Endothelial cell of umbilical vein (primary cell): Measurements from ENCODE around the gene CNTNAP2. TPM values are rescaled to one million over a fixed set of nuclear protein-coding genes. Genes with fewer than 3 reads are reported as not detected.

Experiments
- BruUV-seq: library from RNA; stranded (reverse); fragments of 400-500 nt; replicated peaks from 2 replicates; lab custom pipeline; 2021; lab: Mats Ljungman, UMichigan
- CTCF ChIA-PET: fragments of 300-600, 350-600 bp; sonication (Branson Sonifier 250); formaldehyde crosslinking; loops from one replicate; lab custom pipeline; 2021; ENCODE audit warnings: antibody characterized with exemption, inconsistent platforms; lab: Charles Lee
- POLR2A ChIA-PET: fragments of 300-600, 350-600 bp; sonication (Branson Sonifier 250); formaldehyde crosslinking; loops from one replicate; lab custom pipeline; 2021; ENCODE audit warnings: antibody characterized with exemption, inconsistent platforms; lab: Charles Lee
- DNase-seq: peaks from one replicate; pipeline ENCODE4 v3.0.0-alpha.2; 2011; ENCODE audit warnings: low read depth, low spot score
- FAIRE-seq: peaks from 2 replicates; lab custom pipeline; 2011; peaks lifted over from hg19 to GRCh38; lab: Jason Lieb, UNC
- H2AFZ ChIP-seq: 2 replicates; pipeline ENCODE4 v1.6.0; 2012; ENCODE audit warnings: low read depth, low read length, control low read depth, inconsistent platforms
- H3K27ac ChIP-seq: 2 replicates; pipeline ENCODE4 v1.5.1; 2011; ENCODE audit warnings: low read depth, mild to moderate bottlenecking, control low read depth, low read length, moderate library complexity; ENCODE audit not compliant: insufficient read depth
- H3K27me3 ChIP-seq, 2 experiments: 2 replicates each; pipeline versions ENCODE4 v1.6.0 to v1.6.1; 2011; ENCODE audit warnings: low read length in 2 of 2, mixed read lengths in 1 of 2; ENCODE audit not compliant: control insufficient read depth in 2 of 2, insufficient read depth in 2 of 2
- H3K36me3 ChIP-seq, 2 experiments: 2 replicates in 1 of 2; 3 replicates in 1 of 2; pipeline ENCODE4 v1.5.1; 2011; ENCODE audit warnings: low read length in 2 of 2, mild to moderate bottlenecking in 1 of 2, moderate library complexity in 1 of 2; ENCODE audit not compliant: control insufficient read depth in 2 of 2, insufficient read depth in 2 of 2; ENCODE audit errors: extremely low read depth in 1 of 2
- H3K4me1 ChIP-seq: 3 replicates; pipeline ENCODE4 v1.5.1; 2011; ENCODE audit warnings: mild to moderate bottlenecking, low read length; ENCODE audit not compliant: control insufficient read depth, insufficient read depth; ENCODE audit errors: extremely low read depth
- H3K4me2 ChIP-seq: 2 replicates; pipeline ENCODE4 v1.6.1; 2011; ENCODE audit warnings: low read length, control low read depth, mixed read lengths; ENCODE audit not compliant: insufficient read depth
- H3K4me3 ChIP-seq, 3 experiments: fragments of 200-600 bp in 1 of 3; sonication (generic), shearing (Covaris generic) in 1 of 3; replicated peaks in 1 of 3; 2 replicates each; pipeline ENCODE4 v1.5.1; 2011 to 2016; ENCODE audit warnings: control low read depth in 3 of 3, low read length in 3 of 3, mild to moderate bottlenecking in 2 of 3, inconsistent platforms in 1 of 3, low read depth in 1 of 3, moderate library complexity in 1 of 3; ENCODE audit not compliant: insufficient read depth in 1 of 3
- H3K79me2 ChIP-seq: 2 replicates; pipeline ENCODE4 v1.6.0; 2012; ENCODE audit warnings: low read length, inconsistent platforms; ENCODE audit not compliant: control insufficient read depth, insufficient read depth
- H3K9ac ChIP-seq: replicated peaks from 2 replicates; pipeline ENCODE3; 2011; ENCODE audit warnings: low read length, control low read depth; ENCODE audit not compliant: insufficient read depth; ENCODE audit errors: extremely low read depth
- H3K9me1 ChIP-seq: replicated peaks from 3 replicates; pipeline ENCODE4 v1.6.0; 2011; ENCODE audit warnings: mild to moderate bottlenecking, low read length; ENCODE audit not compliant: control insufficient read depth, insufficient read depth; ENCODE audit errors: extremely low read depth
- H3K9me3 ChIP-seq: replicated peaks from 2 replicates; pipeline ENCODE4 v1.5.1; 2012; ENCODE audit warnings: low read length, inconsistent platforms; ENCODE audit not compliant: control insufficient read depth, insufficient read depth
- H4K20me1 ChIP-seq: replicated peaks from 2 replicates; pipeline ENCODE3; 2011; ENCODE audit warnings: mild to moderate bottlenecking, low read length; ENCODE audit not compliant: control insufficient read depth, insufficient read depth; ENCODE audit errors: extremely low read depth
- EZH2 ChIP-seq: IDR thresholded peaks from 2 replicates; pipeline ENCODE4 v1.6.1; 2012; ENCODE audit warnings: borderline replicate concordance, low read depth, mild to moderate bottlenecking, moderate library complexity, low read length, inconsistent platforms; ENCODE audit not compliant: severe bottlenecking
- FOS ChIP-seq: IDR thresholded peaks from 2 replicates; pipeline ENCODE4 v1.6.1; 2011; ENCODE audit warnings: mild to moderate bottlenecking, low read length, moderate library complexity, borderline replicate concordance; ENCODE audit not compliant: insufficient read depth
- GATA2 ChIP-seq: IDR thresholded peaks from 2 replicates; pipeline ENCODE4 v1.7.0; 2011; ENCODE audit warnings: low read depth, mild to moderate bottlenecking, moderate library complexity, mixed read lengths, low read length; ENCODE audit not compliant: insufficient read length, insufficient read depth
- JUN ChIP-seq: IDR thresholded peaks from 2 replicates; pipeline ENCODE4 v1.6.1; 2011; ENCODE audit warnings: borderline replicate concordance, low read depth; ENCODE audit not compliant: insufficient read length, insufficient read depth
- MYC ChIP-seq: IDR thresholded peaks from one replicate; pipeline ENCODE4 v1.6.1; 2011; ENCODE audit warnings: mild to moderate bottlenecking, low read depth, low read length
- POLR2A ChIP-seq: IDR thresholded peaks from 2 replicates; pipeline ENCODE4 v1.6.1; 2012; ENCODE audit warnings: low read depth, mild to moderate bottlenecking, control low read depth, low read length
- POLR2AphosphoS5 ChIP-seq: IDR thresholded peaks from 2 replicates; pipeline ENCODE4 v1.6.1; 2012; ENCODE audit warnings: low read depth, mild to moderate bottlenecking, control low read depth, low read length, moderate library complexity; ENCODE audit not compliant: insufficient read depth
- dilution Hi-C: fragments of 300-500 bp; cut with MboI; formaldehyde crosslinking; loops from one replicate; pipeline ENCODE4 v1.15.0; 2019; ENCODE audit warnings: low sequenced_read_pairs; ENCODE audit not compliant: extremely low pct_ligation_motif_present
- intact Hi-C: fragments of 100-400 bp; cut with micrococcal nuclease; formaldehyde crosslinking; loops from one replicate; pipeline ENCODE4 v1.10.0; 2022
- polyA plus RNA-seq, 4 experiments: library from polyadenylated mRNA; depleted of rRNA in 3 of 4; stranded (reverse) in 3 of 4; unstranded in 1 of 4; fragments of >200 nt; gene quantifications; 2 replicates each; pipeline versions ENCODE4 v1.2.1 to v1.2.3, GENCODE V29; 2011 to 2012; ENCODE audit warnings: missing spikeins in 1 of 4
- total RNA-seq: library from RNA; stranded (reverse); gene quantifications from 2 replicates; pipeline ENCODE4 v1.2.3, GENCODE V29; 2021
- TF ChIP-seq, protein P1 (sequence below), 2 donors: IDR thresholded peaks; 1 replicate in 1 of 2; 2 replicates in 1 of 2; pipeline ENCODE4 v1.5.1; 2011; ENCODE audit warnings: low read length in 2 of 2, mild to moderate bottlenecking in 2 of 2, moderate library complexity in 2 of 2, control low read depth in 1 of 2, inconsistent platforms in 1 of 2, low read depth in 1 of 2; ENCODE audit not compliant: insufficient read depth in 1 of 2; ENCODE audit errors: extremely low read depth in 1 of 2
- TF ChIP-seq, protein P2 (sequence below): IDR thresholded peaks from 2 replicates; pipeline ENCODE4 v1.6.1; 2011; ENCODE audit not compliant: insufficient read depth, insufficient read length

Gene CNTNAP2
- total and polyA plus RNA-seq, 2 donors (not counting 3 experiments of a cell fraction or from before 2014, with no cell fraction given) = not detected

DNA sequence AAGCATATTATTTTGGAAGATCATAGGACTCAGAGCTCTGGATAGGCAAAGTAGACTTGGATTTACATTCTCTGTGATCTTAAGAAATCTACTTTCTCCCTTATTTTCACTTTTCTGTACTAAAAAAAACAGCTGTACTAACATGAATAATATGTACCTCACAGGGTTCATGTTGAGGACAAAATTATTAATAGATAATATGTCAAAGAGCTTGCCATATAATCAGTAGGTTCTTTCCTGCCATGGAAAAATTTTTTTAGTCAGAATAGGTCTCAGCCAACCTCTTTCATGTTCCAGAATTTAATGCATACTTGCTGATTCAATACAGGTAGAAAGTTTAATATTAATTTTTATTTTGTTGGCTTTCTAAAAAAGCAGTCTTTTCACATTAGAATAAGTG, 1693.7 kb downstream of the CNTNAP2 start:
- no peak overlapping the region for H2AFZ ChIP-seq
- dilution Hi-C loops (no loop called here), intact Hi-C loops (no loop called here)

More for the DNA sequence above, 1693.7 kb downstream of the CNTNAP2 start:
- Histone ChIP-seq H3K36me3 (no peaks in the 10 kb centered on the region), H4K20me1 (no peaks in the 10 kb centered on the region), H3K27me3 (no peaks in the 10 kb centered on the region), H3K4me3 (no peak overlapping the region), H3K27ac (no peak overlapping the region), H3K9me3 (peaks cover 6% of the 10 kb centered on the region), H3K79me2 (no peaks in the 10 kb centered on the region), H3K9me1 (no peaks in the 10 kb centered on the region), H3K4me2 (no peak overlapping the region), H3K4me1 (no peaks in the 10 kb centered on the region), H3K9ac (no peak overlapping the region)
- ChIA-PET CTCF (interaction anchor here (0.5 to 0.6 kb wide), 2 partner anchors 59 to 493 kb away, joined by 3 read pairs; no protein-coding TSS in a partner anchor), POLR2A (no interaction called here)
- FAIRE-seq = no peak
- no peak for DNase-seq
- TF ChIP-seq POLR2A = no peak
- no peak for TF ChIP-seq FOS
- TF ChIP-seq GATA2 = no peak
- TF ChIP-seq, protein P1, sequence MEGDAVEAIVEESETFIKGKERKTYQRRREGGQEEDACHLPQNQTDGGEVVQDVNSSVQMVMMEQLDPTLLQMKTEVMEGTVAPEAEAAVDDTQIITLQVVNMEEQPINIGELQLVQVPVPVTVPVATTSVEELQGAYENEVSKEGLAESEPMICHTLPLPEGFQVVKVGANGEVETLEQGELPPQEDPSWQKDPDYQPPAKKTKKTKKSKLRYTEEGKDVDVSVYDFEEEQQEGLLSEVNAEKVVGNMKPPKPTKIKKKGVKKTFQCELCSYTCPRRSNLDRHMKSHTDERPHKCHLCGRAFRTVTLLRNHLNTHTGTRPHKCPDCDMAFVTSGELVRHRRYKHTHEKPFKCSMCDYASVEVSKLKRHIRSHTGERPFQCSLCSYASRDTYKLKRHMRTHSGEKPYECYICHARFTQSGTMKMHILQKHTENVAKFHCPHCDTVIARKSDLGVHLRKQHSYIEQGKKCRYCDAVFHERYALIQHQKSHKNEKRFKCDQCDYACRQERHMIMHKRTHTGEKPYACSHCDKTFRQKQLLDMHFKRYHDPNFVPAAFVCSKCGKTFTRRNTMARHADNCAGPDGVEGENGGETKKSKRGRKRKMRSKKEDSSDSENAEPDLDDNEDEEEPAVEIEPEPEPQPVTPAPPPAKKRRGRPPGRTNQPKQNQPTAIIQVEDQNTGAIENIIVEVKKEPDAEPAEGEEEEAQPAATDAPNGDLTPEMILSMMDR (IDR thresholded peaks at IDR 0.05; ENCODE audit: extremely low read depth in 1 of 2, insufficient read depth in 1 of 2, low read depth in 1 of 2, low read length in 2 of 2) = no peak
- no peak for TF ChIP-seq JUN
- no peak for TF ChIP-seq POLR2AphosphoS5
- no peak for TF ChIP-seq EZH2
- TF ChIP-seq, protein P2, sequence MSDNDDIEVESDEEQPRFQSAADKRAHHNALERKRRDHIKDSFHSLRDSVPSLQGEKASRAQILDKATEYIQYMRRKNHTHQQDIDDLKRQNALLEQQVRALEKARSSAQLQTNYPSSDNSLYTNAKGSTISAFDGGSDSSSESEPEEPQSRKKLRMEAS = no peak
- TF ChIP-seq MYC = no peak
- BruUV-seq = no TSS peak
